Fibroblast of upper back skin (primary cell): ENCODE results near the gene EIF4G2.

Source experiments
- DNase-seq: peaks from one replicate; pipeline ENCODE4 v3.0.0-alpha.2; 2013

Gene EIF4G2

GRCh38 chr11:10807493-10808234 is 1.1 kb downstream of the EIF4G2 start:
- peak; percentile 44 for DNase-seq

- no peak for DNase-seq
These were observed 2.5 kb downstream of the EIF4G2 start for GRCh38 chr11:10806206-10806605.

- DNase-seq = no peak
These were observed 3.0 kb downstream of the EIF4G2 start for GRCh38 chr11:10805741-10806140.

GRCh38 chr11:10803676-10804075 is 5.0 kb downstream of the EIF4G2 start:
- DNase-seq = no peak

- DNase-seq = no peak
These were observed 8.4 kb downstream of the EIF4G2 start for GRCh38 chr11:10800292-10800691.

- no peak for DNase-seq
These were observed 10.3 kb downstream of the EIF4G2 start for GRCh38 chr11:10798330-10798928.

GRCh38 chr11:10797531-10797930 is 11.2 kb downstream of the EIF4G2 start:
- no peak for DNase-seq

GRCh38 chr11:10797001-10797400 is 11.7 kb downstream of the EIF4G2 start:
- DNase-seq = no peak

GRCh38 chr11:10796191-10796590 is 12.5 kb downstream of the EIF4G2 start:
- no peak for DNase-seq

GRCh38 chr11:10793470-10794255 is 15.1 kb downstream of the EIF4G2 start:
- DNase-seq = no peak

GRCh38 chr11:10792385-10793068 is 16.2 kb downstream of the EIF4G2 start:
- DNase-seq = peak; percentile 59

GRCh38 chr11:10786451-10786850 is 22.3 kb downstream of the EIF4G2 start:
- DNase-seq = no peak

- no peak for DNase-seq
These were observed 23.6 kb downstream of the EIF4G2 start for GRCh38 chr11:10785146-10785474.

- DNase-seq = peak; percentile 35
These were observed 24.2 kb downstream of the EIF4G2 start for GRCh38 chr11:10784232-10785145.

- no peak for DNase-seq
These were observed 28.7 kb downstream of the EIF4G2 start for GRCh38 chr11:10780040-10780439.

GRCh38 chr11:10779086-10779485 is 29.6 kb downstream of the EIF4G2 start:
- DNase-seq = no peak

- DNase-seq = peak; percentile 35
These were observed 30.3 kb downstream of the EIF4G2 start for GRCh38 chr11:10778217-10778970.

- no peak for DNase-seq
These were observed 30.9 kb downstream of the EIF4G2 start for GRCh38 chr11:10777806-10778205.

GRCh38 chr11:10777393-10777793 is 31.3 kb downstream of the EIF4G2 start:
- DNase-seq = no peak

GRCh38 chr11:10774811-10775210 is 33.9 kb downstream of the EIF4G2 start:
- DNase-seq = no peak

GRCh38 chr11:10771457-10771856 is 37.3 kb downstream of the EIF4G2 start:
- DNase-seq = no peak
